HG03135 (cell line): ENCODE data around the gene IFNL1.
"Not testable (repeated sequence)": the region's sequence is repeated elsewhere in the genome, so short reads cannot be mapped to it uniquely, and the experiment has no call there.

ENCODE experiments used
- ATAC-seq: cut with Tn5 transposase; IDR thresholded peaks from one replicate; pipeline ENCODE4 v1.9.1; 2021; ENCODE audit warnings: mild to moderate bottlenecking, moderate library complexity; ENCODE audit not compliant: unreplicated experiment

The IFNL1 gene

DNA sequence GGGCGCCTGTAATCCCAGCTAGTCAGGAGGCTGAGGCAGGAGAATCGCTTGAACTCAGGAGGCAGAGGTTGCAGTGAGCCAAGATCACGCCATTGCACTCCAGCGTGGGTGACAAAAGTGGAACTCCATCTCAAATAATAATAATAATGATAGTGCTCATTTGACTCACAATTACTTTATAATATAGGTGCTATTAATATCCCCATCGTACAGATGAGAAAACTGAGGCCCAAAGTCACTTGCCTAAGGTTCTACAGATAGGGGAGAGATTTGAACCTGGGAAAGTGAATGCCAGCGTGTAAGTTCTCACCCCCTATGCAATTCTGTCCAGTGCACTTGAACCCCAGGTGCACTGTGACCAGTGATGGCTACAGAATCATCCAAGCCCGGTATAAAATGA, 33.7 kb downstream of the IFNL1 start:
- ATAC-seq: no peak

GRCh38 chr19:39332293-39332692, 36.1 kb downstream of the IFNL1 start:
- ATAC-seq: no peak

DNA sequence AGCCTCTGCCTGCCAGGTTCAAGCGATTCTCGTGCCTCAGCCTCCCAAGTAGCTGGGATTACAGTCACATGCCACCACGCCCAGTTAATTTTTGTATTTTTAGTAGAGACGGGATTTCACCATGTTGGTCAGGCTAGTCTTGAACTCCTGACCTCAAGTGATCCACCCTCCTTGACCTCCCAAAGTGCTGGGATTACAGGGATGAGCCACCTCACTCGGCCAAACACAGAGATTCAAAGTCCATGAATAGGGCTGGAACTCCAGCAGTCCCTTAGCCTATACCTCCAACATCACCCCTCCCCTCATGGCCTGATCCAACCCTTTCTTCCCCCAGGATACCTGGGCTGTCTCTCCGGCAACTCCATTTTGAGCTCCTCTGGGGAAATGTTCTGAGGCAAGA, 36.5 kb downstream of the IFNL1 start:
- ATAC-seq: not testable (repeated sequence)

DNA sequence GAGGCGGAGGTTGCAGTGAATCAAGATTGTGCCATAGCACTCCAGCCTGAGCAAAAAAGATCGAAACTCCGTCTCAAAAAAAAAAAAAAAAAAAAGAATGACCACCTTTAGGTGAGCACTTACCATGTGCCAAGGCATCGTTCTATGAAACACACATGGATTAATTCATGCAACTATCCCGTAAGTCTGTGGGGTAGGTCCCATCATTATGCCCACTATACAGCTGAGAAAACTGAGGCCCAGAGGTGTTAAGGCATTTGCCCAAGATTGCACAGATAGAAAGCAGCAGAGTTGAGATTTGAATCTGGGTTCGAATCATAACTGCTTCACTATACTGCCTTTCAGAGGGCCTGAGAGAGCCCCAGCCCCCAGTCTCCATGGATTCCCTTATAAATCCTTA, 37.3 kb downstream of the IFNL1 start:
- ATAC-seq: no peak

DNA sequence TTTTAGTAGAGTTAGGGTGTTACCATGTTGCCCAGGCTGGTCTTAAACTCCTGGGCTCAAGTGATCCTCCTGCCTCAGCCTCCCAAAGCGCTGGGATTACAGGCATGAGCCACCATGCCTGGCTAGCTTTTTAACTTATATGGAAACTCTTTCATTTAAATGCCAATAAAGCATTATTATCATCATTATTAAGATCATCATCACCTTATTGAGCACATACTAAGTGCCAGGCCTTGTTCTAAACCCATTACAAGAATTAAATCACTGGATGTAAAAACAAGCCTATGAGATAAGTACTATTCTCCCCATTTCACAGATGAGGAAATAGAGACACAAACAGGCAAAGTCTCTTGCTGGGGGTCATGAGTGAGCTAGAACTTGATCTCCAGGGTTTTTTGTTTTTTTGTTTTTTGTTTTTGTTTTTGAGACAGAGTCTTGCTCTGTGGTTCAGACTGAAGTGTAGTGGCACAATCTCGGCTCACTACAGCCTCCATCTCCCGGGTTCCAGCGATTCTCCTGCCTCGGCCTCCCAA, 38.3 kb downstream of the IFNL1 start:
- ATAC-seq: no peak

DNA sequence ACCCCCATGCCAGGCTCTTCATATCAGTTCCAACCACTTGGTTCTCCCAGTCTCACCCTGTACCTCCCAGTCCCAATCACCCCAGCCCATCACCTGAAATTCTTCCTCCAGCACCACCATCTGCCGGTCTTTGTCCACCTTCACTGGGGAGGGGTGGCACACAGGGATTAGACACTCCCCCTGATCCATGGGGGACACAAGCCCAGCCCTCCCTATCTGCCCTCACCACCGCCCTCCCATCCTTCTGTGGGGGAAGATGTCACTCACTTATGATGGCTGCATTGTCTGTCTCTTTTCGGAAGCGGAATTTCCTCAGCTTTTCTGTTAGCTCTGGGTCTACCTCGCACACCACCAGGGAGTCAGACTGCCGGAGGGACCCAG, 39.0 kb downstream of the IFNL1 start:
- ATAC-seq: peak; percentile 22

GRCh38 chr19:39336483-39336882, 40.3 kb downstream of the IFNL1 start:
- no peak for ATAC-seq

- no peak for ATAC-seq
Measured at GRCh38 chr19:39339674-39340073, 43.5 kb downstream of the IFNL1 start.

- not testable (repeated sequence) for ATAC-seq
Measured at GRCh38 chr19:39340156-39340555, 43.9 kb downstream of the IFNL1 start.

DNA sequence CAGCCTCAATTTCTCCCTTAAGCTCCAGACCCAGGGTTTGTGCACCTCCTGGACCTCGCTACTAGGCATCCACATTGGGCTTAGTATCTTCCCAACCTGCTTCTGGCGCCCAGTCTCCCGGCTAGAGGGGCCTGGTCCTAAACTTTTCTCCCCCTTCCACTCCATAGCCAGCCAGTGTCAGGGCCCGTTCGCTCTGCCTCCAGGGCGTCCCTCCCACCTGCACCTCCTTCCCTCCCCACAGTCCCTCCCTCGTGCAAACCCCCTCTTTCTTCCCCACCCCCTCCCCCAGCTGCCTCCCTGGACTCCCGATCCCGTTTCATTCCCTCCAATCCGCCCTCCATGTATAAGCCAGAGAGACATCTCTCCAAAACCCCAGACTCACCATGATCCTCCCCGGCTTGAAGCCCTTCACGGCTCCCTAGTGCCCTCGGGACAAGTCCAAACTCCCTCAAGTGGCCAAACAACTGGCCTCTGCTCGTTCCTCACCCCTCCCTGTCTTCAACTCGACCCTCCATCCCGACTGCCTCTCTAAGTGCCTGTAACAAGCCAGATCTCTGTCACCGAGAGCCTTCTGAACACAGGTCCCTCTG, 45.0 kb downstream of the IFNL1 start:
- no peak for ATAC-seq

DNA sequence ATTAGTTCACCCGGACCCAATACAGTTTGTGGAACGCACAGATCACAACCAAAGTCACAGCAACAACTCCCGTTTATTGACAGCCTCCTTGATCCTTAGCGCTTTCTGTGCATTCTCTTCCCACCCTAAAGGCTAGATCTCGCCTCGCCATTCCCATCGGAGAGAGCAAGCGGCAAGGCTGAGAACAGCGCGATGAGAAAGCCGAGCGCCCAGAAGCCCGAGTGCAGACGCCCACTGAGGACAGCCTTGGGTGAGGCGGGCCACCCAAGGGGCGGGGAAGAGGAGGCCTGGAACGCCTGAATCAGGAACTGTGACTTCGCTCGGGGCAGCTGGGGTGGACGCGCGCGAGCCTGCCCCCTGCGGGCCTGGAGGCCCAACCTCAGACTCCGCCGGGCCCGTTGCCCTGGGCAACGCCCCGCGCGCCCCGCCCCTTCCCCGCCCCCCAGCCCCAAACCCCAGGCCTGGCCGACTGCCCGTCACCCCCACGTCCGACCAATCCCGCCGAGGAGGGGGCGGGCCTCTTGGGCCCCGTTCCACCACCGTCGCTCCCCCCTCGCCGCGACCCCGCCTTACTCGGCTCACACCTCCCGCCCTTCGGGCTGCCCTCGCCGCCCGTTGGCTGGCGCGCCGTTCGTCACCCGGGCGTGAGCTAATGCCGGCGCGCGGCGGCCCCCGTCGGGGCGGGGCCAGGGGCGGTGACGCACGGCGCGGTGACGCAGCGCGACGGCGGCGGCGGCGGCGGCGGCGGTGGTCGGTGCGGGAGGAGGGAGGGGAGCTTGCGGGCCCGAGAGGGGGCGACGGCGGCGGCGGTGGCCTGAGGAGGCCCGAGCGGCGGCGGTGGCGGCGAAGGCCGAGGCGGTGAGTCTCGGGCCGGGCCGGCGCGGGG, 45.8 kb downstream of the IFNL1 start, which contains the start of gene SAMD4B:
Gene SAMD4B (plus strand): TSS at position 703 of the 886 bp plus-strand sequence. CDS start 14,473 bp downstream, outside the sequence.
- ATAC-seq: peak; percentile 89

DNA sequence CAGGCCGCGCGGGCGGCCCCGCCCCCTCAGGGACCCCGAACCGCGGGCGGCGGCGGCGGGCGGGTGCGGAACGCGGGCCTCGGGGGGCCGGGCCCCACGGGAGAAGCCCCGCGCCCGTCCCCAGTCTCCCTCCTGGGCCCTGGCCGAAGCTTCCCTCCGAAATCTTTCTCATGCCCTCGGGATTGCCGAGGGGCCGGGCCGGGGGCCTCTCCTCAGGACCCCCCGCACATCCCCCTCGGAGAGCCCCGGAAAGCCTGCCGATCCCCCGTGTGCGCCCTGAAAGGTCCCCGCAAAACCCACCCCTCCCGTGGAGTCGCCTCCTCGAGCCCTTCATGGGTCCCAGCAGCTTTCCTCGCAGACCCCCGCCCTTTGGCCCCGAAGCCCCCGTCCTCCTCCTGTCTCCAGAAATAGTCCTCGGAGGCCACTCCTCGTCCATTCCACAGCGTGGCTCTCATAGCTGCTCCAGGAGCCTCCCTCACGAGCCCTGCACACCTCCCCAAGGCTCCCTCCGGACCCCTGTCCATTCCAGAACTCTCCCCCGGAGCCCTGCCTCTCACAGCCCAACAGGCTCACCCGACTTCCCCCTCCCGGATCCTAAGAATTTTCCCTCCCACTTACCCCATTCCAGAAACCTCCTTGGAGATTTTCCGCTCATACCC, 46.6 kb downstream of the IFNL1 start:
- ATAC-seq: no peak

GRCh38 chr19:39345956-39346355, 49.7 kb downstream of the IFNL1 start:
- no peak for ATAC-seq

DNA sequence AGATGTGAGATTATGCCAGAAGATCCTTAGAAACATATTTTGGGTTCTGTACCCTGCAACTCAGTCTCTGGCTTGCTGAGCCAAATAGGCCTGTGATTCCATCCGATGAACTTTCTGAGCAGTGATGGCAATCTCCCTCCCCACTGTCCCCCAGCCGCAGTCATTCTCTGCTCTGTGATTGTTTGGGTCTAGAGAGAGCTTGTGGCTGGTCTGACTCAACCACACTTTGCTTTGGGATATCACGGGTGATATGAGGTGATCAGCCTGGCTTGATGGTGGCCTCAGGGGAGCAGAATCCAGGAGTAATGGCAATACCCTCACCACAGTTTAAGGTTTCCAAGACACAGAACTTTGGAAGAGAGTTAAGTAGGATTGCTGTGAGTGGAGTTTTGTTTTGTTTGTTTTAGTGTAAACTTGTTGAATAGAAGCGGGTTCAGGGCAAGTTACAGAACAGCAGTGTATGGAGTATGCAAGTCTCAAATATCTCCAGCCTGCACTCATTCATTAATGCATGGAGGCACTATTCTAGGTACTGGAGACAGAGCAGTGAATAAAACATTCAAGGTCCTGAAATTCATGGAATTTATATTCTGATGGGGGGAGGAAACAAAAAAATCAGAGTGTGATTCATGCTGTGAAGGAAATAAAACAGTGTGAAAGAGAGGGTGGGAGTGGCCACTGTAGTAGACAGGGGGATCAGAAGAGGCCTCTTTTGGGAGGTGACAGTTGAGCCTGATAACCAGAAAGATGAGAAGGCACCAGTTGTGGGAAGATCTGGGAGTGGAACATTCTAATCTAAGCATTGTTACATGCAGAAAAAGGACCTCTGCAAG, 51.3 kb downstream of the IFNL1 start:
- ATAC-seq: no peak
